PC-3 (cell line): Measurements from ENCODE around the gene PTPRN2.

ENCODE experiments used
- CTCF ChIP-seq: fragments of 300-600 bp; sonication (generic); conservative IDR thresholded peaks from 2 replicates; pipeline ENCODE4 v1.5.1; 2017; ENCODE audit warnings: antibody characterized with exemption, low read depth, mild to moderate bottlenecking, low read length
- EZH2 ChIP-seq: fragments of 300-600 bp; sonication (generic); IDR thresholded peaks from one replicate; pipeline ENCODE4 v1.6.1; 2017; ENCODE audit warnings: antibody characterized with exemption, mild to moderate bottlenecking, low read length; ENCODE audit not compliant: unreplicated experiment

GRCh38 chr7:158083526-158084310 lies 503.9 kb downstream of the PTPRN2 start:
- no peak for TF ChIP-seq CTCF
- no peak for TF ChIP-seq EZH2
